ENCODE data around the gene CTNNA2.
"Not testable (repeated sequence)": the region's sequence is repeated elsewhere in the genome, so short reads cannot be mapped to it uniquely, and the experiment has no call there.

Gene CTNNA2

DNA sequence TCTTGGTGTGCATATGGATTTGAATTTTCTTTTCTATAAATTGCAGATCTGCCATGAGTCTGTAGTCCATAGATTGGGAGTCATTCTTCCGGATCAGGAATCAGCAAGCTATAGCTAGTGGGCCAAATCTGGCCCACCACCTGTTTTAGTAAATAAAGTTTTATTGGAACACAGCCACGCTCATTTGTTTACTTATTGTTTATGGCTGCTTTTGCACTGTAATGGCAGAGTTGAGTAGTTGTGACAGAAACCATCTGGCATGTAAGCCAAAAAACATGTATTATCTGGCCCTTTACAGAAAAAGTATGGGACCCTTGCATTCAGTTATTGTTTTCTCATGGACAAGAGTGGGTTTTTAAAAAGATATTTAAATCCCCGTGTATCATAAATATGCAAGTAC is 600.5 kb downstream of the CTNNA2 start:
- no peak for DNase-seq

- DNase-seq, result no peak
These were observed 602.0 kb downstream of the CTNNA2 start for GRCh38 chr2:80114812-80115211.

DNA sequence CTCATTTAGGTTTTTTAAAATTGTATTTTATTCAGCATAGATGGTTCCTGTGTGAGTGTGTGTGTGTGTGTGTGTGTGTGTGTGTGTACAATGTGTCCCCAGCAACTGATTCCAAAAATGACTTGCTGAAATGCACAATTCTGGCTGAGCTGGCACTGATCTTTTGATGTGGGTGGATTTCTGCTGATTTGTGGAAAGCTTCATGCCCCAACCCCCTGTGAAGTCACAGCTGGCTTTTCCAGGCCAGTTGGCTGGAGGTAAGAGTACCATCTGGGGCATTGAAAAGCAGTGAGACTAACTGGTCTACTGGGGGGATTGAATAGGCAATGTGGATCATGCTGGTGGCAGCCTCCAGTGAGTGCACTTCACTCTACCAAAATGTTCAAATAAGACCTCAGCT is 604.5 kb downstream of the CTNNA2 start:
- no peak for DNase-seq

GRCh38 chr2:80120866-80121265 is 608.0 kb downstream of the CTNNA2 start:
- DNase-seq, result no peak

GRCh38 chr2:80122675-80123074 is 609.8 kb downstream of the CTNNA2 start:
- DNase-seq, result no peak

DNA sequence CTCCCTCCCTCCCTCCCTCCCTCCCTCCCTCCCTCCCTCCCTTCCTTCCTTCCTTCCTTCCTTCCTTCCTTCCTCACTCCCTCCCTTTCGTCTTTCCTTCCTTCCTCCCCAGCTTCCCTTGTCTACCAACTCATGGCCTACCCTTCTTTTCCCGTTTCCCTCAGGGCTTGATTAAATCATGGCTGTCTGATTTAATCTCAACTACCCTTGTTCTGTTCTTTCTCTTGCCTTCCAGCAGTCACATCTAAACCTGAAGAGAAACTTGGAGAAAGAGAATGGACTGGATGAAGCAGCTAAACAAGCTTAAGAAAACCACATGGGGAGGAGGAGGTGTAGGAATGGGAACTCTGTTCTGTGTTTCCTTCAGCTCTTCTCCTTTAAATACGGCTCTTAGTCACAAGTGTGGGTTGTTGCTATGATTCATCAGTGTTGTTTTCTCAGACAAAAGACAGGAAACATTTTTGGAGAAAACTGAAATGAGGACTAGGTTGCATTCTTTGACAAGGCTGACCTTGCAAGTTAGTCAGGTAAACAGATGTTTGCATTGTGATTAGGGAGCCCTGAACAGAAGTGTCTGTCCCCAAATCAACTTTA is 613.8 kb downstream of the CTNNA2 start:
- no peak for DNase-seq

DNA sequence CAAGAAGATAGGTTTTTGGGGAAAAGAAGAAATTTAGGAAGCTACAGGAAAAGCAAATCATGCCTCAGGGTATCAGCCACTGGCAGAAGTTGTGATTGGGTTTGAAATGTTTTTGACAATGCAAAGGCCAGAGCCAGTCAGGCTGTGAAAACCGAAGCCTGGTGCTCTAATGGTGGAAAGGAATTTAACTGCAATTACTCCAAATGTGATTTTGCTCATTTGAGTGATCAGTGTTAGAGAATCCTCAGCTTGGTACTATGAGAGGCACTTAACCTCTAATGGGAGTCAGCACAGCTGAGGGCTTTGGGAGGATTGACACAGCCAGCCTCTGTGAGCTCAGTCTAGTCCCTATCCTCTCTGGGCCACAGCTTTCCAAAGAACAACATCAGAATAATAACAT is 615.2 kb downstream of the CTNNA2 start:
- DNase-seq, result no peak

DNA sequence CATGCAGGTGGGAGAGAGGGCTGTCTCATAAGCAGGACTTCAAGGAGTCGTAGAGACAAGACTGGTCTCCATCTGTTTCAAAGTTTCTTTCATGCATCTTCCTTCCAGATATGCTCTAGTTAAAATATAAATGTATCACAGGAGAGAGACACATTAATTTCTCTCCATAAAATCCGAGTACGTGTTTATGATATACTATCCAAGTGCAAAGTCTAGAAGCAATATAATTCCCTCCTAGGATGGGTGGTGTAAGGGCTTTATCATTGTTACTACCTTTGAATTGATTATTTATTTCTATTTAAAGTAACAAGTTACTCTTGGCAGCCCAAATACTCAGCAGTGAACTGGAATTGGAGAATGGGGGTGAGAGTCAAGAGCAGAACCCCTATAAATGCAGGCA is 619.4 kb downstream of the CTNNA2 start:
- DNase-seq, result no peak

GRCh38 chr2:80135001-80135400 is 622.1 kb downstream of the CTNNA2 start:
- no peak for DNase-seq

- no peak for DNase-seq
These were observed 623.5 kb downstream of the CTNNA2 start for GRCh38 chr2:80136338-80136737.

- DNase-seq, result no peak
These were observed 626.1 kb downstream of the CTNNA2 start for GRCh38 chr2:80139001-80139400.

DNA sequence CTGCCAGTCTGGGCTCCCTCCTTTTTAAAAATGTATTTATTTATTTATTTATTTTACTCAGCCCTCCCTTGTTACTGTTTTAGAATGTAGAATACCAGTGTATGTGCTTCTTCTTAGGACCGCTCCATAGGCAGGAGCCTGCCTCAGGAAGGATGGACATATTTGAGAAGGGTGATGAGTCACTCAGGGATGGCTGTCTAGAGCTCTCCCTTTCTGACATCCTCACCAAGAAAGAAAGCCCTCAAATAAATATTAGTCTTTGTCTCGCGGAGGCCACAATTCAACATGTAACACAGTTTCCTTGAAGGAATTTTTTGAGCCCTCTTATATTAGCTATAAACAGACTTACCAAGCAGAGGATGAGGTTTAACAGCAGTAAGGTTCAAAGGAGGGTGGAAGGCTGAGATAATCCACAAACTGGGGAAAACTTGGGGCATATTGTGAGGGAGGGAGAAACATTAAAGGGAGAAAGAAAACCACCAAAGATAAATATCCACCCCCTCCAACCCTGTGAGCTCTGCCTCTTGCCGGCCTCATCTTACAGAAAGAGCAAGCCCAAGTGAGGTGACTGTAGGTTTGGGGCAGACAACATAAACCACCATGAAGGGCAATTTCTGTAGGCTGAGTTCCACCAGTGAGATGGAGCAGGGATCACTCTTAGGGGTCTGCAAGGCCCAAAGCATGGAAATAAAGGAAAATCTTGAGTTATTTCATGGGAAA is 628.3 kb downstream of the CTNNA2 start:
- DNase-seq, result no peak

DNA sequence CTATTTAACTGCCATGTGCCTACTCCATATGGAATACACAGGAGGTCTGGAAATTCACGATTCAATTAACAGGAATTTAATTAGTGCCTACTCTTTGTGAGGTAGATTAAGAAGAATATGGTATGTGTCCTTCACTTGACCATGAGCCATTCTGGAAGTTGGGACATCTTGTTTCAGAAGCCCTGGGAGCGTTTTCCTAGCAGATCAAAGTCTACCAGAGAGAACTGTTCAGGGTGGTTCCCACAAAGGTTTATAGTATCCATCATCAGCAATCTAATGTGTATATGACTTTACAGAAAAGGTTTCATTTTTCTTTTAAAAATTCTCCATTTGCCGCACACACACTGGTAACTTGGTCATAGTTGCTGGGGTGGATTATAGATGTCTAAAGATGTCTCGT is 632.6 kb downstream of the CTNNA2 start:
- DNase-seq, result no peak

- not testable (repeated sequence) for DNase-seq
These were observed 633.9 kb downstream of the CTNNA2 start for GRCh38 chr2:80146757-80147156.

DNA sequence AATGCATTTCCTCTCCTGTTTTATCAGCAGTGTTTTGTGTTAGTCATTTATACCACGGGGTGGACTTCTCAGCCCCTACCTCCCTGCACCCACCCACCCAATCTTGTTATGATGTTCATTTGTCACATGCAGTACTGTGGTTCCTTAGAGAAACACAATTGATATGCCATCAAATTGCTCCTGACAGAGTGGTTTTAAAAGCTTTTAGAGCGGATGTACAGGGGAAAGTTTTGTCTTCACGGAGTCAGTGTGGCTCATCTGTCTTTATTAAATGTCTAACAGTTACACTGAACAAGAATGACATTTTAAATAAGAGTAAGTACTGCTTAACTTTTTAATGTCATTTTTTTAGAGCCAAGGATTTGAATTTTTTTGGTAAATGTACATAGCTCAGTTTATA is 634.8 kb downstream of the CTNNA2 start:
- no peak for DNase-seq

DNA sequence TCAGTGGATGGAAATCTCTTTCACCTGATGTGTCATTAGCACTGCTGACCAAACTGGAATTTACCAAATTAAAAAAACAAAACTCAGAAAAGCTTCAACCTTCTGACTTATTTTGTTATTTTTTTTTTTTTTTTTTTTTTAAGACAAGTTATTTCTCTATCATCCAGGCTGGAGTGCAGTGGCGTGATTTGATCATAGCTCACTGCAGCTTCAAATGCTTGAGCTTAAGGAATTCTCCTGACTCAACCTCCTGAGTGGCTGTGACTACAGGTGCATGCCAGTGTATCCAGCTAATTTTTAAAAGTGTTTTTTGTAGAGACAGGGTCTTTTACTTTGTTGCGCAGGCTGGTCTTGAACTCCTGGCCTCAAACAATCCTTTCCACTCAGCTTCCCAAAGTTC is 636.1 kb downstream of the CTNNA2 start:
- no peak for DNase-seq

DNA sequence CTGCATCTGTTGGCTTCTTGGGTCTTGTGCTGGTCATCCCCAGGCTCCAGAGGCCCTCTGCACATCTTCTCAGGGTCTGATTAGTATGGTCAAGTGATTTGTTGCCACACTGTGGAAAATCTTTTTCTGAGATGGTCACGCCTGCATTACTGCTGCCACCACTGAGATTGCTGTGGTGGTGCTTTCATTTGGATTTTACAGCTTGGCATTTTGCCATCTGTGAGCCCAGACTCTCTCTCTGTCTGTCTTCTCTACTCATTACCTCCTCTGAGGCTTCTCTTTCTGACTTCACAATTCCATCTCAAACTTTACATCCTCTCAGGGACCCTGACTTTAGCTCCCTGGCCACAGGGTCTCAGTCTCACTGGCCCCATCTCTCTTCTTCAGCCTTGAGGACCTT is 637.1 kb downstream of the CTNNA2 start:
- no peak for DNase-seq

DNA sequence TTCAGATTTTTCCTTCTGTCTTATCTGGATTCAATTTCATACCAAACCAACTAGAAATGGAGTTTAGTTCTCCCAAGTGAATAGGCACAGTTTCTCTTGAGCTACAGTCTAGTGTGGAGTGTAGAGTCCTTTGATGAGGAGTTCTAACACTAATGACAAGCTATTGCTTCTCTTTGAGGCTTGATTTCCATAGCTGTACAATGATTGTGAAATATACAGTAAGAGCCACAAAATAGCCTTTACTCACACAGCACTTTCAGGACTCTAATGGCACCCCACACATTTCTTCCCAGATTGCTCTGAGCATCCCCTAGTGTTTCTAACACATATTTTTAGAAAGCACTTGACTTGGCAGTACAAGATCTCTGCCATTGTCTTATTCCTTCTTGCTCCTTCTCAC is 638.4 kb downstream of the CTNNA2 start:
- DNase-seq, result no peak

GRCh38 chr2:80151651-80152050 is 638.8 kb downstream of the CTNNA2 start:
- no peak for DNase-seq

DNA sequence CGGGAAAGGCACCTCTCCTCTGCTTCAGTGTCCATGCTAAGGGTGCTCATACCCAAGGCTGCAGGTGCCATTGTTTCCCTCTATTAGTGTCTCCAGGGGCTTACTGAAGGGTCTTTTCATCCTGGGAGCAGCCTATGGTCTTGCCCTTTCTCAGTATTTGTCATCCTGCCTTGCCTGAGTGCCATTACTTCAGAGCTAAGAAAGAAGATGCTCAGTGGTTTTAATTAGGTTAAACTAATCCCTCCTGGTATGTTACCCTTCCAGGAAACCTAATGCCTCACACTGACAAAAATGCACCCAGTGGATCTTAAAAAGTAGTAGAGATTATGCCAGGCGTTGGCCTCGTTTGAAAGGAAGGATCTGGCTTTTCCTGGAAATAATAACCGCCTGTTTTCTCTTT is 640.3 kb downstream of the CTNNA2 start:
- no peak for DNase-seq

DNA sequence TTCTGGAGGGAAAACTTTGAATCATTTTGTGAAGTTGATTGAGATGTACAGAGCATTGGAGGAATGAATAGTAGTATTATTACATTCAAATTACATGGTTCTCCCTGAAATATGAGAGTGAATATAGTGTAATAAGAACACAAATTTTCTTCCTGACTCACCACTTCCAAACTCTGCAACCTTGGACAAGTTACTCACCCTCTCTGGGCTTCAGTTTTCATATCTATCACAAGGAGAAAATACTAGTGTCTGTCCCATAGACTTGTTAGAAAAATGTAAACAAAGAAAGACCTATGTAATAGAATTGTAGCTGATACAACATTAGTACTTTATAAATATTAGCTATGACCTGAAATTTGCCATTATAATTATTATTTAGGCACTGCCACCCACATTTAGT is 640.9 kb downstream of the CTNNA2 start:
- no peak for DNase-seq

DNA sequence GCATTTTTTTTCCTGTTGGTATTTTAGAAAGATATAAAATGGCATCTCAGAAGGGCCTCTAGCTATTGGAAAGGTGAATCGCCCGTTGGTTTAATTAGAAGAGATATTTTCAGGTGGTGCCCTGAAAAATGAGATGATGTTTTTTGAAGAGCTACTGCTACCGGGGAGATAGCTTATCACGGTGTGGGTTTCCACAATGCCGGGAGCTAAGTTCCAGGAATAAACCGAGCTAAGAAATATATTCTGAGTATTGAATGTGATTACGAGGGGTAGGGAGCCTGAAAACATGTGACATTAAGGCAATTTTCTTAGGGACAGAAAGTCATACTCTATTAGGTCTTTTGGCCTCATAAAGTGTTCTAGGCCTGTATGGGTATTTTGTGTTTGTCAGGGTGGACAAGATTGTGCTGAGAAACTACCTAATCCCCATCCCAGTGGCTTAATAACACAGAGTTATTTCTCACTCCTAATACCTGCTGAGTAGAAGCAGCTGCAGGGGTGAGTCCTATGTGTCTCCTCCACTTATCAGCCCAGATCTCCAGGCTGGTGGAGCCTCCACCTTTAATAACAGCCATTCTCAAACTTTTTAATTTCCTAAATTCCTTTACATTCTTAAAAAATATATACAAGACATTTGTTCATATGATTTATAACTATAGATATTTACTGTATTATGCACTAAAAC is 641.5 kb downstream of the CTNNA2 start:
- peak; percentile 19 for DNase-seq

DNA sequence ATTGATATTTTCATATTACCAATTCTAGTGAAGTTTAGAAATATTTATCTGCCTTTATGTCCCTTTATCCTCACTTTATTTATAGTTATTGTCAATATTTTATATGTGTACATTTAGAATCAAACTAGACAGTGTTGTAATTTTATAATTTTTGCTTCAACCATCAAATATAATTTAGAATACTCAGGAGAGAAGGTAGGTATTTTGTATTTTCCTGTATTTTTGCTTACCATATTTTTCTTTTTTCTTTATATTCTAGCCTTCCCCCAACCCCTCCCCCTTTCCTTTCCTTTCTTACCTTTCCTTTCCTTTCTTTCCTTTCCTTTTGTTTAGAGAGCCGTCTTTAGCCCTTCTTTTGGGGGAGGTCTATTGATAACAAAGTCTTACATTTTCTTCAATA is 651.5 kb downstream of the CTNNA2 start:
- no peak for DNase-seq

- no peak for DNase-seq
These were observed 653.8 kb downstream of the CTNNA2 start for GRCh38 chr2:80166483-80167171.
